H9 (cell line): ENCODE results near the gene VWA1. TPM values are rescaled to one million over a fixed set of nuclear protein-coding genes. Genes with fewer than 3 reads are reported as not detected.

Source experiments
- DNase-seq: peaks from one replicate; pipeline ENCODE4 v3.0.0-alpha.2; 2017
- H2AFZ ChIP-seq: one replicate; pipeline ENCODE4 v1.6.1; 2013; ENCODE audit warnings: mild to moderate bottlenecking, low read length, control low read depth, moderate library complexity
- H2AK5ac ChIP-seq: 2 replicates; pipeline ENCODE4 v1.6.1; 2013; ENCODE audit warnings: low read length, control low read depth, mixed read lengths; ENCODE audit not compliant: insufficient read length
- H2BK120ac ChIP-seq: one replicate; pipeline ENCODE4 v1.6.1; 2013; ENCODE audit warnings: low read depth, mild to moderate bottlenecking, low read length, control low read depth, inconsistent platforms; ENCODE audit not compliant: poor library complexity, severe bottlenecking
- H2BK12ac ChIP-seq: 2 replicates; pipeline ENCODE4 v1.6.1; 2013; ENCODE audit warnings: low read length, control low read depth, mixed read lengths, low read depth; ENCODE audit not compliant: insufficient read length
- H2BK15ac ChIP-seq: 2 replicates; pipeline ENCODE4 v1.6.1; 2013; ENCODE audit warnings: low read depth, low read length, control low read depth
- H2BK20ac ChIP-seq: one replicate; pipeline ENCODE4 v1.6.1; 2013; ENCODE audit warnings: low read depth, mild to moderate bottlenecking, low read length, control low read depth, inconsistent platforms; ENCODE audit not compliant: poor library complexity, severe bottlenecking
- H2BK5ac ChIP-seq: 2 replicates; pipeline ENCODE4 v1.6.1; 2013; ENCODE audit warnings: low read length, control low read depth, mixed read lengths; ENCODE audit not compliant: insufficient read length
- H3K14ac ChIP-seq: 2 replicates; pipeline ENCODE4 v1.6.1; 2013; ENCODE audit warnings: low read length, control low read depth; ENCODE audit not compliant: insufficient read depth
- H3K18ac ChIP-seq: 2 replicates; pipeline ENCODE4 v1.6.1; 2013; ENCODE audit warnings: low read depth, mild to moderate bottlenecking, mixed read lengths, low read length, control low read depth; ENCODE audit not compliant: insufficient read length
- H3K23ac ChIP-seq: 2 replicates; pipeline ENCODE4 v1.6.1; 2013; ENCODE audit warnings: low read length, control low read depth, mixed read lengths, low read depth; ENCODE audit not compliant: insufficient read length
- H3K23me2 ChIP-seq: 2 replicates; pipeline ENCODE4 v1.6.1; 2013; ENCODE audit warnings: low read depth, mild to moderate bottlenecking, mixed read lengths, low read length, control low read depth; ENCODE audit not compliant: insufficient read length, poor library complexity, severe bottlenecking
- H3K27ac ChIP-seq: 2 replicates; pipeline ENCODE4 v1.5.1; 2013; ENCODE audit warnings: low read length, control low read depth, mixed read lengths, low read depth; ENCODE audit not compliant: insufficient read length
- H3K27me3 ChIP-seq: 2 replicates; pipeline ENCODE4 v1.6.1; 2013; ENCODE audit warnings: low read length, control low read depth, inconsistent platforms; ENCODE audit not compliant: insufficient read depth
- H3K4ac ChIP-seq: 2 replicates; pipeline ENCODE4 v1.6.1; 2013; ENCODE audit warnings: low read depth, mild to moderate bottlenecking, control low read depth, inconsistent platforms, low read length, moderate library complexity
- H3K4me1 ChIP-seq: 2 replicates; pipeline ENCODE4 v1.6.1; 2013; ENCODE audit warnings: low read length, control low read depth, inconsistent platforms; ENCODE audit not compliant: insufficient read depth
- H3K4me2 ChIP-seq: 2 replicates; pipeline ENCODE4 v1.6.1; 2013; ENCODE audit warnings: low read length, control low read depth, mixed read lengths; ENCODE audit not compliant: insufficient read length, insufficient read depth
- H3K56ac ChIP-seq: 2 replicates; pipeline ENCODE4 v1.6.1; 2013; ENCODE audit warnings: low read depth, mild to moderate bottlenecking, mixed read lengths, low read length, control low read depth; ENCODE audit not compliant: insufficient read length
- H3K79me1 ChIP-seq: 2 replicates; pipeline ENCODE4 v1.6.1; 2013; ENCODE audit warnings: low read depth, mild to moderate bottlenecking, moderate library complexity, low read length, control low read depth, inconsistent platforms; ENCODE audit not compliant: insufficient read depth, poor library complexity, severe bottlenecking
- H3K79me2 ChIP-seq: 2 replicates; pipeline ENCODE4 v1.6.1; 2013; ENCODE audit warnings: low read length, control low read depth, inconsistent platforms; ENCODE audit not compliant: insufficient read depth
- H3K9ac ChIP-seq: 2 replicates; pipeline ENCODE4 v1.6.1; 2013; ENCODE audit warnings: low read length, control low read depth, mixed read lengths; ENCODE audit not compliant: insufficient read length; ENCODE audit errors: extremely low read depth
- H3K9me3 ChIP-seq: one replicate; pipeline ENCODE4 v1.6.1; 2013; ENCODE audit warnings: low read depth, low read length, inconsistent platforms; ENCODE audit not compliant: control insufficient read depth
- H3T11ph ChIP-seq: one replicate; pipeline ENCODE4 v1.6.1; 2013; ENCODE audit warnings: mild to moderate bottlenecking, low read length, control low read depth, inconsistent platforms
- H4K20me1 ChIP-seq: one replicate; pipeline ENCODE4 v1.6.1; 2013; ENCODE audit not compliant: control insufficient read depth, insufficient read length, insufficient read depth
- H4K5ac ChIP-seq: 2 replicates; pipeline ENCODE4 v1.6.1; 2013; ENCODE audit warnings: low read depth, mild to moderate bottlenecking, mixed read lengths, low read length, control low read depth; ENCODE audit not compliant: insufficient read length
- H4K8ac ChIP-seq: replicated peaks from 2 replicates; pipeline ENCODE4 v1.6.1; 2013; ENCODE audit warnings: low read length, control low read depth, mixed read lengths, low read depth; ENCODE audit not compliant: insufficient read length
- H4K91ac ChIP-seq: 2 replicates; pipeline ENCODE4 v1.6.1; 2013; ENCODE audit warnings: low read depth, mild to moderate bottlenecking, moderate library complexity, mixed read lengths, low read length, control low read depth; ENCODE audit not compliant: insufficient read length
- H3K27ac Mint-ChIP-seq, 3 experiments: 2 replicates in 2 of 3; 3 replicates in 1 of 3; pipeline ENCODE4 v1.8.0; 2020 to 2021; ENCODE audit warnings: mixed read lengths in 3 of 3, mild to moderate bottlenecking in 1 of 3, moderate library complexity in 1 of 3
- H3K27me3 Mint-ChIP-seq: 2 replicates; pipeline ENCODE4 v1.8.0; 2021; ENCODE audit warnings: low read depth, mild to moderate bottlenecking, moderate library complexity, mixed read lengths
- H3K36me3 Mint-ChIP-seq, 3 experiments: 2 replicates in 2 of 3; 3 replicates in 1 of 3; pipeline ENCODE4 v1.8.0; 2020 to 2021; ENCODE audit warnings: low read depth in 3 of 3, mixed read lengths in 3 of 3; ENCODE audit not compliant: insufficient read depth in 1 of 3
- H3K4me1 Mint-ChIP-seq, 2 experiments: 2 replicates each; pipeline ENCODE4 v1.8.0; 2020; ENCODE audit warnings: mixed read lengths in 2 of 2
- H3K4me3 Mint-ChIP-seq, 2 experiments: 2 replicates in 1 of 2; 3 replicates in 1 of 2; pipeline ENCODE4 v1.8.0; 2020 to 2021; ENCODE audit warnings: mild to moderate bottlenecking in 2 of 2, mixed read lengths in 2 of 2, moderate library complexity in 1 of 2
- H3K9me3 Mint-ChIP-seq, 2 experiments: 2 replicates in 1 of 2; 3 replicates in 1 of 2; pipeline ENCODE4 v1.8.0; 2020; ENCODE audit warnings: mild to moderate bottlenecking in 2 of 2, mixed read lengths in 2 of 2, moderate library complexity in 1 of 2
- WGBS: extraction: QIAGEN DNeasy Blood & Tissue Kit; methylation state at CpG from one replicate; pipeline ENCODE4 v1.1.7; 2013; ENCODE audit warnings: missing lambda C conversion rate, low lambda C conversion rate, mixed read lengths; ENCODE audit not compliant: insufficient read length; ENCODE audit errors: extremely low coverage; 5-methylcytosine and 5-hydroxymethylcytosine counted together
- total RNA-seq: library from RNA; stranded (reverse); gene quantifications from 2 replicates; pipeline ENCODE4 v1.2.1, GENCODE V29; 2021
- TF ChIP-seq, protein P1 (sequence below): fragments of 200-600 bp; sonication (generic); conservative IDR thresholded peaks from 3 replicates; pipeline ENCODE4 v1.8.0; 2021; ENCODE audit warnings: antibody characterized with exemption, mild to moderate bottlenecking

The VWA1 gene
- total RNA-seq, 1 experiment from 2014 or later, result 57.1 TPM

GRCh38 chr1:1421907-1422464, 13.5 kb upstream of the VWA1 start:
- Histone ChIP-seq H3K79me2 (no peaks in the 10 kb centered on the region), H3K27ac (no peak overlapping the region), H3K9me3 (no peaks in the 10 kb centered on the region), H4K20me1 (no peaks in the 10 kb centered on the region), H3K23ac (no peak overlapping the region), H3K27me3 (no peaks in the 10 kb centered on the region), H2BK12ac (no peak overlapping the region), H3K4me1 (peaks cover 5% of the 10 kb centered on the region; the same call in 1 of the 2 replicates), H3K9ac (no peak overlapping the region), H3K14ac (0 out of 2 replicates have a peak overlapping the region, but pooled peaks have one; percentile 24), H3K23me2 (peaks cover 3% of the 10 kb centered on the region), H2AFZ (no peak overlapping the region), H2BK120ac (no peak overlapping the region), H2AK5ac (no peak overlapping the region), H3K4me2 (no peak overlapping the region), H2BK20ac (no peak overlapping the region), H4K91ac (no peak overlapping the region), H3K18ac (no peak overlapping the region), H2BK5ac (no peak overlapping the region), H4K5ac (no peak overlapping the region), H4K8ac (no peak overlapping the region), H2BK15ac (no peak overlapping the region), H3K4ac (no peak overlapping the region), H3K79me1 (no peaks in the 10 kb centered on the region), H3K56ac (no peak overlapping the region), H3T11ph (no peak overlapping the region)
- no peak for DNase-seq
- Mint-ChIP-seq H3K9me3 (no peaks in the 10 kb centered on the region), H3K4me1 (peaks cover 38 to 58% of the 10 kb centered on the region in 2 experiments), H3K36me3 (no peaks in the 10 kb centered on the region; a peak in 2 of 7 replicates), H3K4me3 (no peak overlapping the region), H3K27ac (peak overlapping the region in 2 of 3 experiments; percentile 82 to 91; a peak in 5 of 7 replicates), H3K27me3 (no peaks in the 10 kb centered on the region)
- TF ChIP-seq, protein P1, sequence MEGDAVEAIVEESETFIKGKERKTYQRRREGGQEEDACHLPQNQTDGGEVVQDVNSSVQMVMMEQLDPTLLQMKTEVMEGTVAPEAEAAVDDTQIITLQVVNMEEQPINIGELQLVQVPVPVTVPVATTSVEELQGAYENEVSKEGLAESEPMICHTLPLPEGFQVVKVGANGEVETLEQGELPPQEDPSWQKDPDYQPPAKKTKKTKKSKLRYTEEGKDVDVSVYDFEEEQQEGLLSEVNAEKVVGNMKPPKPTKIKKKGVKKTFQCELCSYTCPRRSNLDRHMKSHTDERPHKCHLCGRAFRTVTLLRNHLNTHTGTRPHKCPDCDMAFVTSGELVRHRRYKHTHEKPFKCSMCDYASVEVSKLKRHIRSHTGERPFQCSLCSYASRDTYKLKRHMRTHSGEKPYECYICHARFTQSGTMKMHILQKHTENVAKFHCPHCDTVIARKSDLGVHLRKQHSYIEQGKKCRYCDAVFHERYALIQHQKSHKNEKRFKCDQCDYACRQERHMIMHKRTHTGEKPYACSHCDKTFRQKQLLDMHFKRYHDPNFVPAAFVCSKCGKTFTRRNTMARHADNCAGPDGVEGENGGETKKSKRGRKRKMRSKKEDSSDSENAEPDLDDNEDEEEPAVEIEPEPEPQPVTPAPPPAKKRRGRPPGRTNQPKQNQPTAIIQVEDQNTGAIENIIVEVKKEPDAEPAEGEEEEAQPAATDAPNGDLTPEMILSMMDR, result no peak
- WGBS, result no CpG with 5 or more reads among the region's 7 CpGs
